Vagina (tissue), 2 donors: ENCODE results near the gene TRPC4.

Experiments
- CTCF ChIP-seq, 3 experiments: fragments of 450-650 bp in 2 of 3; fragments of 200-600 bp in 1 of 3; sonication (generic) in 1 of 3; IDR thresholded peaks; one replicate each; pipeline ENCODE4 v1.5.1; 2017 to 2019; ENCODE audit warnings: antibody characterized with exemption in 3 of 3, mild to moderate bottlenecking in 2 of 3, moderate library complexity in 2 of 3
- POLR2AphosphoS5 ChIP-seq, 2 donors: sonication (generic); formaldehyde crosslinking; IDR thresholded peaks; one replicate each; pipeline ENCODE4 v1.9.0; 2017; ENCODE audit warnings: antibody characterized with exemption in 2 of 2, mild to moderate bottlenecking in 2 of 2, low read depth in 1 of 2; ENCODE audit not compliant: insufficient read depth in 1 of 2

- TF ChIP-seq POLR2AphosphoS5 (IDR thresholded peaks at IDR 0.05; ENCODE audit: insufficient read depth in 1 of 2, low read depth in 1 of 2) (no peak), CTCF (IDR thresholded peaks at IDR 0.05) (no peak)
Observed at GRCh38 chr13:37914781-37915391, 45.3 kb upstream of the TRPC4 start.
